Naive thymus-derived CD8-positive, alpha-beta T cell (primary cell): ENCODE results near the gene PPIP5K2. TPM values are rescaled to one million over a fixed set of nuclear protein-coding genes. Genes with fewer than 3 reads are reported as not detected.

Experiments used
- ATAC-seq, 2 donors: fragments of 150-1000 bp; cut with Tn5 transposase in 1 of 2; sonication (Bioruptor Pico), chemical (Tn5 transposase) in 1 of 2; 1 replicate in 1 of 2; 2 replicates in 1 of 2; pipeline ENCODE4 v1.10.0; 2021; ENCODE audit warnings: mild to moderate bottlenecking in 2 of 2, moderate library complexity in 2 of 2
- POLR2A ChIA-PET: fragments of 350-600 bp; sonication (Branson Sonifier 250); formaldehyde crosslinking; loops from one replicate; lab custom pipeline; 2021; ENCODE audit warnings: antibody characterized with exemption; lab: Charles Lee
- DNase-seq, 10 donors: peaks; one replicate each; pipeline versions ENCODE4 v3.0.0 to v3.0.0-alpha.2; 2020 to 2022
- H3K27ac Mint-ChIP-seq, 10 donors: one replicate each; pipeline ENCODE4 v1.8.0; 2020 to 2022; ENCODE audit warnings: mild to moderate bottlenecking in 10 of 10, mixed read lengths in 10 of 10, moderate library complexity in 4 of 10, inconsistent platforms in 1 of 10
- H3K27me3 Mint-ChIP-seq, 5 donors: one replicate each; pipeline ENCODE4 v1.8.0; 2021 to 2022; ENCODE audit warnings: mixed read lengths in 5 of 5
- H3K36me3 Mint-ChIP-seq, 3 donors: one replicate each; pipeline ENCODE4 v1.8.0; 2020 to 2022; ENCODE audit warnings: mixed read lengths in 3 of 3, mild to moderate bottlenecking in 2 of 3, inconsistent platforms in 1 of 3
- H3K4me1 Mint-ChIP-seq, 4 donors: one replicate each; pipeline ENCODE4 v1.8.0; 2021 to 2022; ENCODE audit warnings: mixed read lengths in 4 of 4
- H3K4me3 Mint-ChIP-seq, 10 donors: one replicate each; pipeline ENCODE4 v1.8.0; 2020 to 2022; ENCODE audit warnings: mild to moderate bottlenecking in 10 of 10, mixed read lengths in 10 of 10, moderate library complexity in 6 of 10, inconsistent platforms in 1 of 10
- H3K9me3 Mint-ChIP-seq, 9 donors: one replicate each; pipeline ENCODE4 v1.8.0; 2020 to 2022; ENCODE audit warnings: mixed read lengths in 9 of 9, mild to moderate bottlenecking in 3 of 9, inconsistent platforms in 1 of 9, moderate library complexity in 1 of 9
- polyA plus RNA-seq, 3 donors: library from polyadenylated mRNA; unstranded; fragments of 300-500 nt; fragmentation: Illumina TruSeq; gene quantifications; one replicate each; pipeline ENCODE4 v1.2.3, GENCODE V29; 2021
- total RNA-seq, 8 experiments: library from RNA in 2 of 8; stranded (reverse) in 2 of 8; gene quantifications; one replicate each; pipeline ENCODE4 v1.2.3 and lab custom pipeline; 2021 to 2026

The PPIP5K2 gene
- total and polyA plus RNA-seq, 5 experiments from 2014 or later = 19.9 to 77.2 (median 21.4) TPM

GRCh38 chr5:103232393-103232999 is 112.4 kb downstream of the PPIP5K2 start:
- Mint-ChIP-seq H3K36me3 (peaks cover 0 to under 1% (median 0%) of the 10 kb centered on the region in 3 donors), H3K4me3 (no peak overlapping the region), H3K27ac (no peak overlapping the region), H3K9me3 (no peaks in the 10 kb centered on the region), H3K27me3 (peaks cover 1 to 13% (median 5%) of the 10 kb centered on the region in 5 donors), H3K4me1 (no peaks in the 10 kb centered on the region)
- ATAC-seq (peak; percentile 68 to 80), DNase-seq (peak in 4 of 10 donors; percentile 17 to 39 (median 34))
- POLR2A ChIA-PET = no interaction called here

- peaks cover 0 to 12% (median 7%) of the 10 kb centered on the region in 9 donors for H3K9me3 Mint-ChIP-seq
- peaks cover 0 to 11% (median 0%) of the 10 kb centered on the region in 3 donors for H3K36me3 Mint-ChIP-seq
- no peak for ATAC-seq
- no peak overlapping the region for H3K27ac Mint-ChIP-seq
- H3K4me3 Mint-ChIP-seq = no peak overlapping the region
- no peak for DNase-seq
- H3K27me3 Mint-ChIP-seq = peaks cover 3 to 15% (median 4%) of the 10 kb centered on the region in 5 donors
- H3K4me1 Mint-ChIP-seq = no peaks in the 10 kb centered on the region
- POLR2A ChIA-PET = no interaction called here
Observed at GRCh38 chr5:103234239-103234975, 114.3 kb downstream of the PPIP5K2 start.

- Mint-ChIP-seq H3K4me1 (no peaks in the 10 kb centered on the region), H3K9me3 (peaks cover 0 to 22% (median 13%) of the 10 kb centered on the region in 9 donors), H3K36me3 (peaks cover 0 to 20% (median 0%) of the 10 kb centered on the region in 3 donors), H3K27me3 (peaks cover 4 to 17% (median 5%) of the 10 kb centered on the region in 5 donors), H3K27ac (no peak overlapping the region), H3K4me3 (no peak overlapping the region)
- ATAC-seq = no peak
- POLR2A ChIA-PET = no interaction called here
- DNase-seq = no peak
Observed at GRCh38 chr5:103235891-103236290, 115.8 kb downstream of the PPIP5K2 start.

- H3K27me3 Mint-ChIP-seq = peaks cover 10 to 25% (median 11%) of the 10 kb centered on the region in 5 donors
- ATAC-seq = no peak
Observed at GRCh38 chr5:103237778-103238177, 117.7 kb downstream of the PPIP5K2 start.

GRCh38 chr5:103243665-103244064 is 123.6 kb downstream of the PPIP5K2 start:
- H3K4me3 Mint-ChIP-seq = no peak overlapping the region
- H3K4me1 Mint-ChIP-seq = peaks cover 6 to 17% (median 10%) of the 10 kb centered on the region in 4 donors
- no peak overlapping the region for H3K27ac Mint-ChIP-seq
- DNase-seq (no peak), ATAC-seq (no peak)
- peaks cover 23 to 53% (median 35%) of the 10 kb centered on the region in 5 donors for H3K27me3 Mint-ChIP-seq
- peaks cover 0 to 16% (median 0%) of the 10 kb centered on the region in 3 donors for H3K36me3 Mint-ChIP-seq
- POLR2A ChIA-PET = no interaction called here
- H3K9me3 Mint-ChIP-seq = peaks cover 1 to 21% (median 14%) of the 10 kb centered on the region in 9 donors

More at GRCh38 chr5:103237778-103238177, 117.7 kb downstream of the PPIP5K2 start:
- POLR2A ChIA-PET = no interaction called here
- DNase-seq = no peak
- Mint-ChIP-seq H3K36me3 (peaks cover 0 to 20% (median 0%) of the 10 kb centered on the region in 3 donors), H3K4me3 (no peak overlapping the region), H3K4me1 (no peaks in the 10 kb centered on the region), H3K9me3 (peaks cover 0 to 26% (median 16%) of the 10 kb centered on the region in 9 donors), H3K27ac (no peak overlapping the region)

GRCh38 chr5:103244398-103244797 is 124.3 kb downstream of the PPIP5K2 start:
- H3K4me3 Mint-ChIP-seq = no peak overlapping the region
- H3K4me1 Mint-ChIP-seq = peaks cover 6 to 17% (median 10%) of the 10 kb centered on the region in 4 donors
- ATAC-seq (no peak), DNase-seq (no peak)
- H3K27ac Mint-ChIP-seq = no peak overlapping the region
- POLR2A ChIA-PET = no interaction called here
- peaks cover 2 to 14% (median 10%) of the 10 kb centered on the region in 9 donors for H3K9me3 Mint-ChIP-seq
- H3K27me3 Mint-ChIP-seq = peaks cover 27 to 60% (median 34%) of the 10 kb centered on the region in 5 donors
- H3K36me3 Mint-ChIP-seq = peaks cover 0 to 10% (median 4%) of the 10 kb centered on the region in 3 donors

GRCh38 chr5:103245761-103246160 is 125.7 kb downstream of the PPIP5K2 start:
- Mint-ChIP-seq H3K27ac (no peak overlapping the region), H3K27me3 (peaks cover 28 to 73% (median 35%) of the 10 kb centered on the region in 5 donors), H3K36me3 (peaks cover 0 to 5% (median 0%) of the 10 kb centered on the region in 3 donors), H3K4me3 (peak overlapping the region in 3 of 10 donors; percentile 1 to 34 (median 12)), H3K9me3 (peaks cover 0 to 10% (median 4%) of the 10 kb centered on the region in 9 donors), H3K4me1 (peaks cover 6 to 17% (median 10%) of the 10 kb centered on the region in 4 donors)
- POLR2A ChIA-PET = no interaction called here
- peak in 3 of 10 donors; percentile 23 to 46 (median 35) for DNase-seq
- peak; percentile 64 to 85 for ATAC-seq

GRCh38 chr5:103247118-103247517 is 127.0 kb downstream of the PPIP5K2 start:
- Mint-ChIP-seq H3K4me3 (no peak overlapping the region), H3K27me3 (peaks cover 30 to 72% (median 38%) of the 10 kb centered on the region in 5 donors), H3K4me1 (peaks cover 6 to 17% (median 10%) of the 10 kb centered on the region in 4 donors), H3K36me3 (peaks cover 0 to 6% (median 0%) of the 10 kb centered on the region in 3 donors), H3K27ac (no peak overlapping the region), H3K9me3 (peaks cover 0 to 10% (median under 1%) of the 10 kb centered on the region in 9 donors)
- POLR2A ChIA-PET = no interaction called here
- DNase-seq (no peak), ATAC-seq (no peak)

- Mint-ChIP-seq H3K4me1 (peaks cover 6 to 17% (median 10%) of the 10 kb centered on the region in 4 donors), H3K9me3 (peaks cover 0 to 10% (median 0%) of the 10 kb centered on the region in 9 donors), H3K27me3 (peaks cover 25 to 59% (median 33%) of the 10 kb centered on the region in 5 donors), H3K36me3 (peaks cover 0 to 6% (median 0%) of the 10 kb centered on the region in 3 donors), H3K4me3 (no peak overlapping the region), H3K27ac (no peak overlapping the region)
- POLR2A ChIA-PET = no interaction called here
- no peak for ATAC-seq
- no peak for DNase-seq
Observed at GRCh38 chr5:103249068-103249467, 129.0 kb downstream of the PPIP5K2 start.

- DNase-seq = no peak
- peaks cover 0 to 1% (median 0%) of the 10 kb centered on the region in 3 donors for H3K36me3 Mint-ChIP-seq
- H3K27ac Mint-ChIP-seq = no peak overlapping the region
- POLR2A ChIA-PET = no interaction called here
- H3K4me3 Mint-ChIP-seq = no peak overlapping the region
- no peaks in the 10 kb centered on the region for H3K9me3 Mint-ChIP-seq
- ATAC-seq = no peak
- peaks cover 2 to 9% (median 7%) of the 10 kb centered on the region in 4 donors for H3K4me1 Mint-ChIP-seq
- peaks cover 10 to 36% (median 22%) of the 10 kb centered on the region in 5 donors for H3K27me3 Mint-ChIP-seq
Observed at GRCh38 chr5:103254921-103255320, 134.8 kb downstream of the PPIP5K2 start.

- no peak overlapping the region for H3K4me3 Mint-ChIP-seq
- H3K27me3 Mint-ChIP-seq = peaks cover 10 to 29% (median 22%) of the 10 kb centered on the region in 5 donors
- peaks cover 2 to 14% (median 11%) of the 10 kb centered on the region in 4 donors for H3K4me1 Mint-ChIP-seq
- no peak overlapping the region for H3K27ac Mint-ChIP-seq
- POLR2A ChIA-PET = no interaction called here
- ATAC-seq (no peak), DNase-seq (no peak)
- H3K9me3 Mint-ChIP-seq = no peaks in the 10 kb centered on the region
- H3K36me3 Mint-ChIP-seq = peaks cover 0 to 1% (median 0%) of the 10 kb centered on the region in 3 donors
Observed at GRCh38 chr5:103255691-103256090, 135.6 kb downstream of the PPIP5K2 start.

GRCh38 chr5:103256178-103256577 is 136.1 kb downstream of the PPIP5K2 start:
- Mint-ChIP-seq H3K27me3 (peaks cover 8 to 24% (median 17%) of the 10 kb centered on the region in 5 donors), H3K27ac (no peak overlapping the region), H3K4me1 (peaks cover 4 to 19% (median 14%) of the 10 kb centered on the region in 4 donors), H3K36me3 (peaks cover 0 to 1% (median 0%) of the 10 kb centered on the region in 3 donors), H3K9me3 (no peaks in the 10 kb centered on the region), H3K4me3 (no peak overlapping the region)
- POLR2A ChIA-PET = no interaction called here
- ATAC-seq (no peak), DNase-seq (no peak)
